GM23338 (cell line): Measurements from ENCODE around the gene EFCAB13. TPM values are rescaled to one million over a fixed set of nuclear protein-coding genes. Genes with fewer than 3 reads are reported as not detected.

Experiments used
- ATAC-seq: fragments of 200-7000 bp; cut with Tn5 transposase; 3 replicates; pipeline ENCODE4 v1.9.1; 2020
- DNase-seq: peaks from one replicate; pipeline ENCODE4 v3.0.0-alpha.2; 2015; ENCODE audit warnings: low spot score
- H2AFZ ChIP-seq: fragments of 200-600 bp; sonication (generic); 2 replicates; pipeline ENCODE4 v1.8.0; 2016; ENCODE audit warnings: antibody characterized with exemption, mild to moderate bottlenecking, moderate library complexity
- H3F3A ChIP-seq: fragments of 200-600 bp; sonication (generic); replicated peaks from 2 replicates; pipeline ENCODE4 v1.8.0; 2017; ENCODE audit warnings: antibody characterized with exemption, mixed run types, low read depth
- H3K27ac ChIP-seq: fragments of 200-600 bp; sonication (generic); 2 replicates; pipeline ENCODE4 v1.6.1; 2016; ENCODE audit warnings: low read depth
- H3K27me3 ChIP-seq: fragments of 200-600 bp; sonication (generic); 2 replicates; pipeline ENCODE4 v1.8.0; 2016; ENCODE audit warnings: mild to moderate bottlenecking, mixed run types, moderate library complexity; ENCODE audit not compliant: insufficient read depth
- H3K36me3 ChIP-seq: fragments of 200-600 bp; sonication (generic); 2 replicates; pipeline ENCODE4 v1.8.0; 2016; ENCODE audit warnings: mild to moderate bottlenecking; ENCODE audit not compliant: insufficient read depth
- H3K4me1 ChIP-seq: fragments of 200-600 bp; sonication (generic); 2 replicates; pipeline ENCODE4 v1.8.0; 2016; ENCODE audit warnings: mild to moderate bottlenecking, moderate library complexity; ENCODE audit not compliant: insufficient read depth
- H3K4me2 ChIP-seq: fragments of 200-600 bp; sonication (generic); 2 replicates; pipeline ENCODE4 v1.7.1; 2017; ENCODE audit warnings: mixed run types
- H3K4me3 ChIP-seq: fragments of 200-600 bp; sonication (generic); 2 replicates; pipeline ENCODE4 v1.6.1; 2016; ENCODE audit warnings: mixed run types
- H3K79me2 ChIP-seq: fragments of 200-600 bp; sonication (generic); replicated peaks from 2 replicates; pipeline ENCODE4 v1.8.0; 2017; ENCODE audit warnings: mild to moderate bottlenecking; ENCODE audit not compliant: insufficient read depth
- H3K9me2 ChIP-seq: fragments of 200-600 bp; sonication (generic); 2 replicates; pipeline ENCODE4 v1.8.0; 2017; ENCODE audit not compliant: insufficient read depth
- H4K20me1 ChIP-seq: fragments of 200-600 bp; sonication (generic); replicated peaks from 2 replicates; pipeline ENCODE4 v1.8.0; 2017; ENCODE audit warnings: mild to moderate bottlenecking; ENCODE audit not compliant: insufficient read depth
- H3K27ac Mint-ChIP-seq: 2 replicates; pipeline ENCODE4 v1.8.0; 2020; ENCODE audit warnings: inconsistent platforms, mild to moderate bottlenecking, moderate library complexity, mixed read lengths
- H3K27me3 Mint-ChIP-seq: 3 replicates; pipeline ENCODE4 v1.8.0; 2022; ENCODE audit warnings: low read depth, mild to moderate bottlenecking, moderate library complexity, mixed read lengths, inconsistent platforms; ENCODE audit not compliant: insufficient read depth, poor library complexity
- H3K36me3 Mint-ChIP-seq: 3 replicates; pipeline ENCODE4 v1.8.0; 2021; ENCODE audit warnings: low read depth, mild to moderate bottlenecking, inconsistent platforms, moderate library complexity, mixed read lengths
- H3K4me1 Mint-ChIP-seq: 3 replicates; pipeline ENCODE4 v1.8.0; 2020; ENCODE audit warnings: mild to moderate bottlenecking, inconsistent platforms, mixed read lengths
- H3K4me3 Mint-ChIP-seq: 3 replicates; pipeline ENCODE4 v1.8.0; 2021; ENCODE audit warnings: moderate library complexity, mild to moderate bottlenecking, inconsistent platforms, mixed read lengths
- H3K9me3 Mint-ChIP-seq: 3 replicates; pipeline ENCODE4 v1.8.0; 2020; ENCODE audit warnings: moderate library complexity, mild to moderate bottlenecking, inconsistent platforms, mixed read lengths
- CREB1 ChIP-seq: fragments of 250-450 bp; sonication (Bioruptor Pico); IDR thresholded peaks from 2 replicates; pipeline ENCODE4 v1.5.0; 2020; ENCODE audit warnings: low read depth, mild to moderate bottlenecking, moderate library complexity
- CTCF ChIP-seq, 2 experiments: fragments of 200-600 bp in 1 of 2; sonication (generic) in 1 of 2; conservative IDR thresholded peaks; 2 replicates each; pipeline versions ENCODE4 v1.5.1 to v1.6.1; 2016 to 2017; ENCODE audit warnings: antibody characterized with exemption in 2 of 2, low read depth in 2 of 2, mild to moderate bottlenecking in 2 of 2, moderate library complexity in 1 of 2
- EZH2phosphoT487 ChIP-seq: fragments of 200-600 bp; sonication (generic); IDR thresholded peaks from one replicate; pipeline ENCODE4 v1.8.1; 2018; ENCODE audit warnings: antibody characterized with exemption; ENCODE audit not compliant: unreplicated experiment
- JUNB ChIP-seq: IDR thresholded peaks from one replicate; pipeline ENCODE4 v1.6.1; 2016; ENCODE audit warnings: antibody characterized with exemption; ENCODE audit not compliant: unreplicated experiment
- NANOG ChIP-seq: IDR thresholded peaks from 2 replicates; pipeline ENCODE4 v1.6.1; 2016; ENCODE audit warnings: antibody characterized with exemption, borderline replicate concordance
- POLR2AphosphoS5 ChIP-seq: IDR thresholded peaks from 2 replicates; pipeline ENCODE4 v1.6.1; 2016; ENCODE audit warnings: antibody characterized with exemption, low read depth
- REST ChIP-seq: IDR thresholded peaks from one replicate; pipeline ENCODE4 v1.6.1; 2018; ENCODE audit warnings: antibody characterized with exemption; ENCODE audit not compliant: unreplicated experiment
- ZNF114 ChIP-seq: fragments of 250-450 bp; sonication (Bioruptor Pico); IDR thresholded peaks from 2 replicates; pipeline ENCODE4 v1.5.0; 2020; ENCODE audit warnings: mild to moderate bottlenecking, moderate library complexity
- ZNF331 ChIP-seq: fragments of 250-450 bp; sonication (Bioruptor Pico); IDR thresholded peaks from 2 replicates; pipeline ENCODE4 v1.5.0; 2020; ENCODE audit warnings: low read depth, mild to moderate bottlenecking, moderate library complexity
- ZNF462 ChIP-seq: fragments of 250-450 bp; sonication (Bioruptor Pico); IDR thresholded peaks from 2 replicates; pipeline ENCODE4 v1.5.0; 2020; ENCODE audit warnings: mild to moderate bottlenecking, moderate library complexity
- polyA plus RNA-seq: library from polyadenylated mRNA; unstranded; fragments of >200 nt; fragmentation: Nextera tagmentation; extraction: Ambion mirVana; gene quantifications from 2 replicates; pipeline ENCODE4 v1.2.1, GENCODE V29; 2016
- total RNA-seq: library from RNA; depleted of rRNA; stranded (reverse); fragments of >200 nt; shearing (Covaris generic); gene quantifications from 2 replicates; pipeline ENCODE4 v1.2.3, GENCODE V29; 2014

Gene EFCAB13
- total and polyA plus RNA-seq, 2 experiments from 2014 or later, result 4.1 to 5.4 TPM

- Histone ChIP-seq H4K20me1 (no peaks in the 10 kb centered on the region; the same call in 1 of the 2 replicates), H3K4me3 (no peak overlapping the region), H3K36me3 (no peaks in the 10 kb centered on the region), H3K27me3 (peaks cover 7% of the 10 kb centered on the region; the same call in 1 of the 2 replicates), H3K9me2 (peaks cover 12% of the 10 kb centered on the region; the same call in 1 of the 2 replicates), H2AFZ (no peak overlapping the region), H3K4me2 (no peak overlapping the region), H3K4me1 (peaks cover 5% of the 10 kb centered on the region; the same call in 1 of the 2 replicates), H3K27ac (no peak overlapping the region), H3K79me2 (no peaks in the 10 kb centered on the region), H3F3A (no peaks in the 10 kb centered on the region)
- Mint-ChIP-seq H3K9me3 (no peaks in the 10 kb centered on the region; the same call in 1 of the 3 replicates), H3K36me3 (no peaks in the 10 kb centered on the region), H3K27ac (no peak overlapping the region), H3K4me3 (no peak overlapping the region), H3K27me3 (peaks cover 11% of the 10 kb centered on the region), H3K4me1 (peaks cover 11% of the 10 kb centered on the region)
- TF ChIP-seq ZNF331 (CRISPR knock-in tag) (no peak), EZH2phosphoT487 (no peak), ZNF114 (CRISPR knock-in tag) (no peak), POLR2AphosphoS5 (no peak), CTCF (conservative IDR thresholded peaks at IDR 0.05; ENCODE audit: low read depth in 2 of 2) (no peak), JUNB (no peak), NANOG (no peak)
- no peak for ATAC-seq
- DNase-seq, result no peak
Measured at GRCh38 chr17:47287639-47288038, 36.1 kb upstream of the EFCAB13 start.

- Histone ChIP-seq H3K4me2 (no peak overlapping the region), H2AFZ (no peak overlapping the region), H3F3A (no peaks in the 10 kb centered on the region), H3K27ac (no peak overlapping the region), H4K20me1 (no peaks in the 10 kb centered on the region; the same call in 1 of the 2 replicates), H3K36me3 (no peaks in the 10 kb centered on the region), H3K79me2 (no peaks in the 10 kb centered on the region), H3K27me3 (peaks cover 7% of the 10 kb centered on the region; the same call in 1 of the 2 replicates), H3K4me3 (no peak overlapping the region), H3K4me1 (peaks cover 5% of the 10 kb centered on the region; the same call in 1 of the 2 replicates), H3K9me2 (peaks cover 12% of the 10 kb centered on the region; the same call in 1 of the 2 replicates)
- peaks cover 9% of the 10 kb centered on the region for H3K27me3 Mint-ChIP-seq
- H3K36me3 Mint-ChIP-seq, result no peaks in the 10 kb centered on the region
- ATAC-seq (no peak), DNase-seq (no peak)
- no peak overlapping the region for H3K27ac Mint-ChIP-seq
- no peak overlapping the region for H3K4me3 Mint-ChIP-seq
- H3K4me1 Mint-ChIP-seq, result peaks cover 11% of the 10 kb centered on the region
- no peaks in the 10 kb centered on the region; the same call in 2 of the 3 replicates for H3K9me3 Mint-ChIP-seq
- TF ChIP-seq CREB1 (CRISPR knock-in tag) (no peak), JUNB (no peak), ZNF331 (CRISPR knock-in tag) (no peak), ZNF462 (CRISPR knock-in tag) (no peak), REST (no peak), POLR2AphosphoS5 (no peak)
Measured at GRCh38 chr17:47288531-47289116, 35.1 kb upstream of the EFCAB13 start.
